GM19452 (cell line): ENCODE data around the gene NRTN.
"Not testable (repeated sequence)": the region's sequence is repeated elsewhere in the genome, so short reads cannot be mapped to it uniquely, and the experiment has no call there.

ENCODE experiments used
- ATAC-seq: cut with Tn5 transposase; IDR thresholded peaks from one replicate; pipeline ENCODE4 v1.9.1; 2021; ENCODE audit not compliant: unreplicated experiment

The NRTN gene

GRCh38 chr19:5804516-5805461 lies at the start of gene NRTN:
Gene NRTN, plus strand, starts transcription at chr19:5805067. Its CDS starts 19,099 bp downstream, at chr19:5824166.
- no peak for ATAC-seq

- ATAC-seq, result no peak
Observed at GRCh38 chr19:5762608-5763217, 42.2 kb upstream of the NRTN start.

DNA sequence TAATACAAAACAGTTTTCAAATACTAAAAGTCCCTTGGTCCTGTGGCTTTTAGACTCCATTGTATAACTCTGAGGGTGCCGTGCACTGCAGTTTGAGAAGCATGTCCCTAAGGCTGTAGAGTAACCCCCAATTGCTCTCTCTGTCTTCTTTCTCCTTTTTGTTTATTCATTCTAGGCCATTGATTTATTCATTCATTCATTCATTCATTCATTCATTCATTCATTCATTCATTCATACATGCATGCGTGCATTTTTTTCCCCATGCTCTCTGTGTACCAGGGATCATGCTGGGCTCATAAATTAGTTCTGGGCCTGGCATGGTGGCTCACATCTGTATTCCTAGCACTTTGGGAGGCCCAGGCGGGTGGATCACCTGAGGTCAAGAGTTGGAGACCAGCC lies 39.6 kb upstream of the NRTN start:
- no peak for ATAC-seq

DNA sequence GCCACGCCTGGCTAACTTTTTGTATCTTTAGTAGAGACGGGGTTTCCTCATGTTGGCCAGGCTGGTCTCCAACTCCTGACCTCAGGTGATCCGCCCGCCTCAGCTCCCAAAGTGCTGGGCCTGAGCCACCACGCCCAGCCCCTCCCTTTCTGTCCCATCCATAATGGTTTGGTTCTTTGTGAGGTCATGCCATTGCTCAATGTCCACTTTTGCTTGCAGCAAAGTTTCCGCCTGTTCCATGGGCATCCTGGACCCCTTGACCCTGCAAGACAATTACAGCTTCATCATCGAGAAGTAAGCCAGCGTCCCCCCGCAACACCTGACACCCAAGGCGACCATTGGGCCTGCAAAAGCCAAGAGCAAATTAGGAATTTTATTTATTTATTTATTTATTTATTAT lies 36.9 kb upstream of the NRTN start:
- ATAC-seq, result no peak

DNA sequence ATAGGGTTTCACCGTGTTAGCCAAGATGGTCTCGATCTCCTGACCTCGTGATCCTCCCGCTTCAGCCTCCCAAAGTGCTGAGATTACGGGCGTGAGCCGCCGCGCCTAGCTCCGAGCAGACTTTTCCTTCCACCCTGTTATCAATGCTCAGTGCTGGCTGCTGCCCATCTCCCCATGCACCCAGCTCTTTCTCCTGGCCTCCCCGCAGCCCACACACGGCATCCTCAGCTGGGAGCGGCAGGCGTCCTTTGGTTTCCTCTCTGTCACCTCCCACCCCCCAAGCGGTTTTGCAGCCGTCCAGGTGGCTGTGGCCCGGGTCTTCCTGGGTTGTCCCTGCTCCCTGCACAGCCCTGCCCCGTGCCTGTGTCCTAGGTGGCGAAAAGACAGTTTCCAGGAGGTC lies 32.5 kb upstream of the NRTN start:
- no peak for ATAC-seq

- ATAC-seq, result no peak
Observed at GRCh38 chr19:5773276-5773675, 31.6 kb upstream of the NRTN start.

GRCh38 chr19:5774921-5775320 lies 29.9 kb upstream of the NRTN start:
- ATAC-seq, result no peak

GRCh38 chr19:5775668-5776309 lies 29.1 kb upstream of the NRTN start:
- ATAC-seq, result no peak

- no peak for ATAC-seq
Observed at GRCh38 chr19:5778402-5778801, 26.5 kb upstream of the NRTN start.

- ATAC-seq, result not testable (repeated sequence)
Observed at GRCh38 chr19:5780916-5781315, 24.0 kb upstream of the NRTN start.

GRCh38 chr19:5782322-5782721 lies 22.5 kb upstream of the NRTN start:
- no peak for ATAC-seq

GRCh38 chr19:5782945-5783919 lies 21.6 kb upstream of the NRTN start:
- no peak for ATAC-seq

DNA sequence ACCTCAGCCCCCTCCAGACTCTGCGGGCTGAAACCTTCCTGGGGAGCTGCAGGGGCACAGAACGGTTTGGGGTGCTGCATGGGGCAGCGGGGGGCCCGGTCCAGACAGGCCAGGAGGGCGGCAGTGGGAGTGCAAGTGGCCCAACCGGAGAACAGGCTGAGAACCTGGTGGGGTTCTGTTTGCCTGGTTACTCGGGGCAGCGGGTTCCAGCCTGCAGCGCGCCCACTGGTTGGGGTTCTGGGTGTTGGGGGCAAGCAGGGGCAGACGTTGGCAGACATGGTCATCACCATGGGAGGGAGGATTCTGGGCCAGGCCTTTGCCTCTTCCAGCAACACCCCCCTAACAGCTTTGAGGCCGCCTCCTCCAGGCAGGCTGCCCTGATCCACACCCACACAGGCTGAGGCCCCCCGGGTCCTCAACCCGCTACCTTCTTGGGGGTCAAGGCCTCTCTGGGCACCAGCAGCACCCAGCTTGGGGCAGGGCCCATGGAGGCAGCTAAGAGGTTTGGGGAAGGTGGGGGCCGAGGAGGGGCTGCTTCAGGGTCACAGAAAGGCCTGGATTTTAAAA lies 20.2 kb upstream of the NRTN start, which contains the start of gene PRR22:
Gene PRR22, minus strand, starts transcription at position 166 of the 567 bp plus-strand sequence. Its CDS starts 86 bp downstream, at position 80.
- ATAC-seq, result no peak

DNA sequence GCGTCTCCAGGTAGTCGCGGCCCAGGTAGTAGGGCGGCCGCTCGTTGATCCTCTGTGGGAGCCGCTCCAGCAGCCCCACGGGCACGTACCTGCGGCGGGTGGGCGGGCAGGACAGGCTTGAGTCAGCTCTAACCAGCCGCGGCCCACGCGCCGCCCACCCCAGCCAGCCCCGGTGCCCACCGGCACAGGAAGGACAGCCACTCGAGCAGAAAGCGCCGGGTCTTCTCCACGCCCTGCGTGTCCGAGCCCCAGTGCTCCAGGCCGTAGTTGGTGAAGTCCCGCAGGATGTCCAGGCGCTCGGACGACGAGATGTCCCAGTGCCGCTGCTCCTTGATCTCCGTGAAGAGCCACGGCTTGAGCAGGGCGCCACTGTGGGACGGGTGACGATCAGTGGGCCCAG lies 19.4 kb upstream of the NRTN start:
- ATAC-seq, result no peak

DNA sequence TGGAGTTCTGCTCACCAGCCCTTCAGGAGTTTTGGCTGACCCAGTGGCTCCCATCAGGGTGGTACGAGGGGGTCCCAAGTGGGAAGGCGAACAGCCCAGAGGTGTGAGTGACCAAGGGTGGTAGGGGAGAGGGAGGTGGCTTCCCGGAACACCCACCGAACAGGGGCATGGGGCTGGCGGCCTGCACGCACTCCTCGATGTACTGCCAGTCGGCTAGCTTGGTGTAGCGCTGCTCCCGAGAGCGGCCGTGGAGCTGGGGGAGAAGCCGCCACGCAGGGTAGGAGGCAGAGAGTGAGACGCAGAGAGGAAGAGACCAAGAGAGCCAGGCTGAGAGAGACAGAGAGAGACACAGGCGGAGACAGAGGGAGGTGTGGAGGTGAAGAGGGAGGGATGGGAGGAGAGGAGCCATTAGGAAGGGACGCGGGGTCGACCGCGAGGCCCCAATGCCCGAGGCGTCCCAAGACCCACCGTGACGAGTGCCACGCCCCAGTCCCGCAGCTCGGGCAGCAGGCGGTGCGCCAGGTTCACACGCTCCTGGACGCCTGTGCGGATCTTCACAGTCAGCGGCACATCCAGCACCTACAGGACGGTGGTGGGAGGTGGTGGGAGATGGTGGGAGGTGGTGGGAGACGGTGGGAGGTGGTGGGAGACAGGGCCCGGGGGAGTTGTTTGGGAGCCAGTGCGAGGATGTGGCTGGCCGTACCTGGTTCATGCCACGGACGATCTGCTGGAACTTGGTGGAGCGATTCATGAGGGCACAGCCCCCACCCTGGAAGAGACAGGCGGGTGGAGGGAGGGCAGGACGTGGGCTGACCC lies 18.1 kb upstream of the NRTN start:
- ATAC-seq, result no peak

DNA sequence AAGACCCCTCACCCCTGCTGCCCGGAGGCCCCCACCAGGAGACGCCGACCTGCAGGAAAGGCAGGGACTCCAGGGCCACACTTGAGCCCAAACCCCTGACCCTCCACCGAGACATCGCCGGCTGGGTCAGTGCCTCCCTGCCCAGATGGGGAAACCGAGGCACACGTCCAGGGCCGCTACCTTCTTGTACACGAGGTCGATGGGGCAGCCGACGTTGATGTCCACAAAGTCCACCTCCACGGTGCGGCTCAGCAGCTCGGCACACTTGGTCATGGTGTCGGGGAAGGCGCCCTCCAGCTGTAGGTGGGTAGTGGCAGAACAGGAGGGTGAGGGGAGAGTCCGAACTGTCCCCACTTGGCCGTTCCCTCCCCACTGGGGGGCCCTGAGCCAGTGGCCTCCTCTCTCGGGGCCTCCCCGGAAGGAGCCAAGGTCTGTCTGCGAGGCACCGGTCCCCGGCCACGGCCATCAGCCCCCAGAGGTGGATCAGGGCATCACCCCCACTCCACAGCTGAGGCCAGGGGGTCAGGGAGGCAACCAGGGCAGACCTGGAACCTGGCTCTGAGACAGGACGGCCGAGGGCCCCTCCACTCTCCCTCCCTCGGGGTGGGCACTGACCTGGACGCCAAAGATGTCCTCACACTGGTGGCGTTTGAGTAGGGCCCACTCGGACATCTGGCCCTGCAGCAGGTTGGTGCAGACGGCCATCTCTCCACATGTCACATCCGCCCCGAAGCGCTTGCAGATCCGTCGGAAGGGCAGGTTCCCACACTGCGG lies 17.3 kb upstream of the NRTN start:
- no peak for ATAC-seq

- no peak for ATAC-seq
Observed at GRCh38 chr19:5788422-5788821, 16.4 kb upstream of the NRTN start.

DNA sequence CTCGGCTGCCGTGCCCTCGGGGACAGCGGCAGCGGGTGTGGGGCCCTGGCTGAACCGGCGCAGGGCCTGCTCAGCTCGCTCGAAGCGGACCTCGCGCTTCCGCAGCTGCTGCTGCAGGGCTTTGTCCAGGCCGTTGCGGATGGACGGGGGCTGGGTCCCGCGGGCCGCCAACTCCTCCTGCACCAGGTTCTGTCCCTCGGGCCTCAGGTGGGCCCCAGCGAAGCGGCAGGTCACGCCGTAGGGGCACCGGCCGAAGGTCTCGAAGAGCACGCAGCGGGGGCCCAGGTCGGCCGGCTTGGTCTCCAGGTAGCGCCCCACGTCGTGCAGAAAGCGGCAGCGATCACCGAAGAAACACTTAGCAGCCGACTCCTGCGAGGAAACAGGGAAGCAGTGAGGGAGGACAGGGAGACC lies 15.5 kb upstream of the NRTN start:
- ATAC-seq, result no peak
